ENCODE results near the gene IGSF3.
"Not testable (repeated sequence)": the region's sequence is repeated elsewhere in the genome, so short reads cannot be mapped to it uniquely, and the experiment has no call there.

IGSF3 gene

DNA sequence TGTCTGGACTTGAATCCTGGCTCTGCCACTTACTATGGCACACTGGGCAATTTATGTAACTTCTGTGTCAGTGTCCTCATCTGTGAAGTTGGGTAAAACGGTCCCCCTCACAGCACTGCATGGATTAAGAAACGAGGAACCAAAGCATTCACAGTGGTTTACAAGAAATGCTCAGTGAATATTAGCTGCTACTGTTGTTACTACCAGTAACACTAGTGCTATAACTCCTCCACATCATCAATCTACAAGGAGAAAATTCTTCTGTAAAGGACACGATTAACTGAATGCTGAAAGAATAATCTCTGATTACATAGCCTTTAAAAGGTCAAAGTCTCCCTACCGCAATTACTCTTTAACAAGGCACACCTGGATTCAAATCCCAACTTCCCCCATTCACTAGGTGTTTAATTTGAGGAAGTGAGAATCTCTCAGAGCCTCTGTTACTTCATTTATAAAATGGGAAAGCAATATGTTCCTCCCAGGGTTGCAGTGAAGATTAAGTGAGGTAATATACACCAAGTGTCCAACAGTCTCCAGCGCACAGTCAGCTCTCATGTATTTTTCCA, 70.7 kb downstream of the IGSF3 start:
- DNase-seq (ENCODE audit: low read depth, low spot score) = not testable (repeated sequence)

GRCh38 chr1:116595946-116596741, 71.4 kb downstream of the IGSF3 start:
- not testable (repeated sequence) for H3K4me1 ChIP-seq (ENCODE audit: insufficient read depth, insufficient read length); DNase-seq (ENCODE audit: low read depth, low spot score); H3K9me3 ChIP-seq (ENCODE audit: insufficient read depth, low read length); H3K27me3 ChIP-seq (ENCODE audit: insufficient read depth, insufficient read length); H3K4me3 ChIP-seq (ENCODE audit: insufficient read length, low read depth); H3K9ac ChIP-seq (ENCODE audit: insufficient read length, low read depth)
- peaks cover 24% of the 10 kb centered on the region for H3K36me3 ChIP-seq (ENCODE audit: insufficient read depth, insufficient read length, low read length)

More for the DNA sequence above, 70.7 kb downstream of the IGSF3 start:
- not testable (repeated sequence) for H3K4me3 ChIP-seq (ENCODE audit: insufficient read length, low read depth); H3K27me3 ChIP-seq (ENCODE audit: insufficient read depth, insufficient read length); H3K9me3 ChIP-seq (ENCODE audit: insufficient read depth, low read length); H3K4me1 ChIP-seq (ENCODE audit: insufficient read depth, insufficient read length); H3K9ac ChIP-seq (ENCODE audit: insufficient read length, low read depth)
- H3K36me3 ChIP-seq (ENCODE audit: insufficient read depth, insufficient read length, low read length) = peaks cover 24% of the 10 kb centered on the region

- peaks cover 20% of the 10 kb centered on the region for H3K36me3 ChIP-seq (ENCODE audit: insufficient read depth, insufficient read length, low read length)
- not testable (repeated sequence) for H3K27me3 ChIP-seq (ENCODE audit: insufficient read depth, insufficient read length); H3K9ac ChIP-seq (ENCODE audit: insufficient read length, low read depth); DNase-seq (ENCODE audit: low read depth, low spot score); H3K9me3 ChIP-seq (ENCODE audit: insufficient read depth, low read length); H3K4me1 ChIP-seq (ENCODE audit: insufficient read depth, insufficient read length); H3K4me3 ChIP-seq (ENCODE audit: insufficient read length, low read depth)
These were observed 72.3 kb downstream of the IGSF3 start for GRCh38 chr1:116595065-116595840.

GRCh38 chr1:116593977-116594376, 73.6 kb downstream of the IGSF3 start:
- H3K4me3 ChIP-seq (ENCODE audit: insufficient read length, low read depth); DNase-seq (ENCODE audit: low read depth, low spot score); H3K9ac ChIP-seq (ENCODE audit: insufficient read length, low read depth); H3K27me3 ChIP-seq (ENCODE audit: insufficient read depth, insufficient read length); H3K4me1 ChIP-seq (ENCODE audit: insufficient read depth, insufficient read length); H3K9me3 ChIP-seq (ENCODE audit: insufficient read depth, low read length): not testable (repeated sequence)
- H3K36me3 ChIP-seq (ENCODE audit: insufficient read depth, insufficient read length, low read length) = peaks cover 14% of the 10 kb centered on the region

GRCh38 chr1:116593401-116593800, 74.1 kb downstream of the IGSF3 start:
- H3K4me3 ChIP-seq (ENCODE audit: insufficient read length, low read depth); DNase-seq (ENCODE audit: low read depth, low spot score); H3K9me3 ChIP-seq (ENCODE audit: insufficient read depth, low read length); H3K9ac ChIP-seq (ENCODE audit: insufficient read length, low read depth); H3K36me3 ChIP-seq (ENCODE audit: insufficient read depth, insufficient read length, low read length); H3K4me1 ChIP-seq (ENCODE audit: insufficient read depth, insufficient read length); H3K27me3 ChIP-seq (ENCODE audit: insufficient read depth, insufficient read length): not testable (repeated sequence)

GRCh38 chr1:116591951-116592605, 75.5 kb downstream of the IGSF3 start:
- H3K36me3 ChIP-seq (ENCODE audit: insufficient read depth, insufficient read length, low read length) = peaks cover 13% of the 10 kb centered on the region
- not testable (repeated sequence) for DNase-seq (ENCODE audit: low read depth, low spot score); H3K4me3 ChIP-seq (ENCODE audit: insufficient read length, low read depth); H3K9ac ChIP-seq (ENCODE audit: insufficient read length, low read depth); H3K9me3 ChIP-seq (ENCODE audit: insufficient read depth, low read length); H3K27me3 ChIP-seq (ENCODE audit: insufficient read depth, insufficient read length); H3K4me1 ChIP-seq (ENCODE audit: insufficient read depth, insufficient read length)

GRCh38 chr1:116591006-116591950, 76.3 kb downstream of the IGSF3 start:
- not testable (repeated sequence) for H3K9me3 ChIP-seq (ENCODE audit: insufficient read depth, low read length); H3K4me3 ChIP-seq (ENCODE audit: insufficient read length, low read depth); H3K9ac ChIP-seq (ENCODE audit: insufficient read length, low read depth); H3K27me3 ChIP-seq (ENCODE audit: insufficient read depth, insufficient read length); H3K4me1 ChIP-seq (ENCODE audit: insufficient read depth, insufficient read length); DNase-seq (ENCODE audit: low read depth, low spot score)
- peaks cover 13% of the 10 kb centered on the region for H3K36me3 ChIP-seq (ENCODE audit: insufficient read depth, insufficient read length, low read length)

DNA sequence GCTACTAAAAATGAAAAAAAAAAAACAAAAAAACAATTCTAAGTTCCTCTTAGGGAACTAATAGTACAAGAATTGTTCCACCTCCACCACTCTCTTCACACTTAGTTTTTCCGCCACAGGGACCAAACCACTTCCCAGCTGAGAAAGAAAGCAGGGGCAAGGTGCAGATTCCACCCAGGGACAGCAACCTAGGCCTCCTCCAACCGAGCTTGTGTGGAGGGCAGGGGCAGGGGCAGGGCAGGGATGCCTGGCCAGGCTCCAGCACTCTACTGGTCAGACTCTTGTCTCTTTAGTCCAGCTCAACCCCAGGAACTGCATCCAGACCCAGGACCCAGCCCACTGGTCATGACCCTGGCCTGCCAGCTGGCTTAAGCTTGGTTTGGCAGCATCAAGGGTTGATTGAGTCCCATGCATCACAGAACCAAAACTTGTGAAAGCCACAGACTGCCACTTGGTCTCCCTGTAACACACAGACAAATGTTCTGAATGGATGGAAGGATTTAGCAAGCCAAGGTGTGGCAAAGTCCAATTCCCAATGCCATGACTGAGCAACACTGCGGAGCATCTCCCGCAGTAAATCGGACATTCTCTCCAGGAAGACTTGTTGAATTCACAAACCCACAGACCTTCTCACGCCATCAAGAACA, 77.1 kb downstream of the IGSF3 start:
- H3K9ac ChIP-seq (ENCODE audit: insufficient read length, low read depth); H3K9me3 ChIP-seq (ENCODE audit: insufficient read depth, low read length); DNase-seq (ENCODE audit: low read depth, low spot score); H3K4me1 ChIP-seq (ENCODE audit: insufficient read depth, insufficient read length); H3K4me3 ChIP-seq (ENCODE audit: insufficient read length, low read depth); H3K27me3 ChIP-seq (ENCODE audit: insufficient read depth, insufficient read length): not testable (repeated sequence)
- H3K36me3 ChIP-seq (ENCODE audit: insufficient read depth, insufficient read length, low read length) = peaks cover 13% of the 10 kb centered on the region

DNA sequence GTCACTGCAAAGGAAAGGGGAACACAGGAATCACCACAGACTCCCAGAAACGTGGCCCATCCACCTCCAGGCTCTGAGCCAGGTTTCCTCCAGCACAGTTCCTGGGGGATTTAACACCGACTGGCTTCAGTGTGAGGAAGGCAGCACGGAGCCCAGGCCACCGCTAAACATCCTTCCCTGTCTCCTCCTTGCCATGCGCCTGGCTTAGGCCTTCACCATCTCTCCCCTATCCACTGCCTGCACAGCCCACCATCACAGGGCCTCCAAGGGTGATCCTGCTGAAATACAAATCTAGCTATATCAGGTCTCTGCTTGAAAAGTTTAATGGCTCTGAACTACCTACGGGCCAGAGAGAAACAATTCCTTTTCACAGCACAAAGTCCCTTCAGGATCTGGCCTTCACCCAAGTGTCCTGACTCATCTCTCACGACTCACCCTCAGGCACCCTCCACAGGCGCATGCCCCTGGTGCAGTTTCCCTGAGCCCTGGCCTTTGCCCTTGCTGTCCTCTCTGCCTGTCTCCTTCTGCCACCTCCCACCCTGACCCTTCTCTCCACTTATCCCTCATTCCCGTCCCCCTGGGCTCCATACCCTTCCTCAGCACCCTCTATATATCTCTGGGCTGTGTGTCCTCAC, 78.3 kb downstream of the IGSF3 start:
- H3K27me3 ChIP-seq (ENCODE audit: insufficient read depth, insufficient read length); H3K9ac ChIP-seq (ENCODE audit: insufficient read length, low read depth); H3K4me1 ChIP-seq (ENCODE audit: insufficient read depth, insufficient read length); H3K4me3 ChIP-seq (ENCODE audit: insufficient read length, low read depth); H3K9me3 ChIP-seq (ENCODE audit: insufficient read depth, low read length); DNase-seq (ENCODE audit: low read depth, low spot score): not testable (repeated sequence)
- peaks cover 23% of the 10 kb centered on the region for H3K36me3 ChIP-seq (ENCODE audit: insufficient read depth, insufficient read length, low read length)

Measured in NT2/D1 (cell line).